Loucy (cell line): ENCODE data around the gene BACH2.
A peak's percentile ranks its signal among the peaks of the same experiment; 100 is the strongest.

Experiments
- H2AFZ ChIP-seq: fragments of 200-600 bp; sonication (generic); 2 replicates; pipeline ENCODE4 v1.6.0; 2016; ENCODE audit warnings: antibody characterized with exemption, mild to moderate bottlenecking, low read length, moderate library complexity
- H3F3A ChIP-seq: fragments of 200-600 bp; 2 replicates; pipeline ENCODE4 v1.6.0; 2016; ENCODE audit warnings: antibody characterized with exemption, low read depth, mild to moderate bottlenecking
- H3K27me3 ChIP-seq: fragments of 200-600 bp; sonication (generic); 2 replicates; pipeline ENCODE4 v1.6.1; 2014; ENCODE audit warnings: low read length, mild to moderate bottlenecking; ENCODE audit not compliant: insufficient read depth, poor library complexity, severe bottlenecking
- H3K36me3 ChIP-seq: fragments of 200-600 bp; sonication (generic); 2 replicates; pipeline ENCODE4 v1.6.1; 2016; ENCODE audit warnings: low read length; ENCODE audit not compliant: insufficient read depth
- H3K4me1 ChIP-seq: fragments of 200-600 bp; sonication (generic); 2 replicates; pipeline ENCODE4 v1.5.1; 2014; ENCODE audit warnings: low read length, mild to moderate bottlenecking; ENCODE audit not compliant: insufficient read depth, poor library complexity, severe bottlenecking
- H3K4me2 ChIP-seq: fragments of 200-600 bp; sonication (generic); 2 replicates; pipeline ENCODE4 v1.6.0; 2014; ENCODE audit warnings: antibody characterized with exemption, low read length, low read depth, mild to moderate bottlenecking; ENCODE audit not compliant: poor library complexity, severe bottlenecking
- H3K4me3 ChIP-seq: fragments of 200-600 bp; sonication (generic); 2 replicates; pipeline ENCODE4 v1.5.1; 2014; ENCODE audit warnings: low read length, mild to moderate bottlenecking, mixed read lengths; ENCODE audit not compliant: poor library complexity, severe bottlenecking
- H3K79me2 ChIP-seq: fragments of 200-600 bp; sonication (generic); 2 replicates; pipeline ENCODE4 v1.6.1; 2014; ENCODE audit warnings: low read length; ENCODE audit not compliant: insufficient read depth
- H3K9ac ChIP-seq: fragments of 200-600 bp; sonication (generic); 2 replicates; pipeline ENCODE4 v1.6.0; 2014; ENCODE audit warnings: mild to moderate bottlenecking, low read depth, low read length, moderate library complexity; ENCODE audit not compliant: poor library complexity, severe bottlenecking
- H3K9me2 ChIP-seq: fragments of 200-600 bp; sonication (generic); replicated peaks from 2 replicates; pipeline ENCODE4 v1.6.1; 2016; ENCODE audit warnings: low read depth, low read length, mixed read lengths
- H3K9me3 ChIP-seq: fragments of 200-600 bp; sonication (generic); 2 replicates; pipeline ENCODE4 v1.6.1; 2014; ENCODE audit warnings: mild to moderate bottlenecking, antibody characterized with exemption, low read length, low read depth; ENCODE audit not compliant: insufficient read depth
- H4K20me1 ChIP-seq: fragments of 200-600 bp; sonication (generic); 2 replicates; pipeline ENCODE4 v1.6.0; 2014; ENCODE audit warnings: antibody characterized with exemption, low read length, mild to moderate bottlenecking; ENCODE audit not compliant: insufficient read depth, poor library complexity, severe bottlenecking
- EZH2phosphoT487 ChIP-seq: fragments of 200-600 bp; IDR thresholded peaks from 2 replicates; pipeline ENCODE4 v1.6.1; 2018; ENCODE audit warnings: antibody characterized with exemption, mild to moderate bottlenecking, moderate library complexity, borderline replicate concordance
- TF ChIP-seq, protein P1 (sequence below): fragments of 200-600 bp; sonication (generic); conservative IDR thresholded peaks from 2 replicates; pipeline ENCODE4 v1.5.1; 2014; ENCODE audit warnings: mild to moderate bottlenecking, antibody characterized with exemption, low read length

Gene BACH2

DNA sequence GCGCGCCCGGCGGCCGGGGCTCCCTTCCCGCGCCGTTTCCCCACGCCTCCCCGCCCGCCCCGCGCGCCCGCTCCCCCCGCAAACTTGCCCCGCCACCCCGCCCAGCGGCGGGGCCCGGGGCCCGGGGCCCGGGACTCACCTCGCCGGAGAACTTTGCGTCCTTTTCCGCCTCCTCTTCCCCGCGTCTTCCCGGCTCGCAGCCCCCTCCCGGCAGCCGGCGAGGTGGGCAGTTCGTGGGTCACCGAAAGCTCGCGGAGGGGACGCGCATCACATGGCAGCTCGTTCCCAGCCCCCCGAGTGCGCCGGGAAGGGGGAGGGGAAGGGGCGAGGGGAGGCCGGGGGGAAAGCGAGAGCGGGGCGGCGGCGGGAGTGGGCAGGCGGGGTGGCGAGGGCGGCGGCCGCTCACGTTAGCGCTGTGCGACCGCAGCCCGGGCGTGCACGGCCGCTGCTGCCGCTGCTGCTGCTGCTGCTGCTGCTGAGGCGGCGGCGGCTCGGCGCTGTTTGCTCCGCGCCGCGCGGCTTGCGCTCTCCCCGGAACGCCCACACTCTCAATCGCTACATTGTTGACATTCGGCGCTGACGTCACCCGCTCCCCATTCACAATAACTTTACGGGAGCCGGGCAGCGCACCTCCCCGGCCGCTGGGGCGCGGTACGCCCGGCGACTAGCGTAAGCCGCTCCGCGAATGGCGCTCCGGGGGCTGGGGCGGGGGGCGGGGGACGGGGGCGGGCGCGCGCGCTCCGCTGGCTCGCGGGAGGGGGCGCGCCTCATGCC, at the start of gene BACH2:
BACH2 (minus strand) TSS at position 503 of the 774 bp plus-strand sequence. CDS start 287,999 bp downstream, outside the sequence.
- H4K20me1 ChIP-seq = no peaks in the 10 kb centered on the region
- H3K9ac ChIP-seq = peak within 1 kb of the TSS; percentile 83
- H3K9me2 ChIP-seq = no peaks in the 10 kb centered on the region
- H3K4me1 ChIP-seq = peaks cover 28% of the 10 kb centered on the region
- H3K4me2 ChIP-seq = peak within 1 kb of the TSS; percentile 93
- H3K36me3 ChIP-seq = no peaks in the 10 kb centered on the region
- H3F3A ChIP-seq = no peaks in the 10 kb centered on the region
- TF ChIP-seq EZH2phosphoT487 = no peak
- TF ChIP-seq, protein P1, sequence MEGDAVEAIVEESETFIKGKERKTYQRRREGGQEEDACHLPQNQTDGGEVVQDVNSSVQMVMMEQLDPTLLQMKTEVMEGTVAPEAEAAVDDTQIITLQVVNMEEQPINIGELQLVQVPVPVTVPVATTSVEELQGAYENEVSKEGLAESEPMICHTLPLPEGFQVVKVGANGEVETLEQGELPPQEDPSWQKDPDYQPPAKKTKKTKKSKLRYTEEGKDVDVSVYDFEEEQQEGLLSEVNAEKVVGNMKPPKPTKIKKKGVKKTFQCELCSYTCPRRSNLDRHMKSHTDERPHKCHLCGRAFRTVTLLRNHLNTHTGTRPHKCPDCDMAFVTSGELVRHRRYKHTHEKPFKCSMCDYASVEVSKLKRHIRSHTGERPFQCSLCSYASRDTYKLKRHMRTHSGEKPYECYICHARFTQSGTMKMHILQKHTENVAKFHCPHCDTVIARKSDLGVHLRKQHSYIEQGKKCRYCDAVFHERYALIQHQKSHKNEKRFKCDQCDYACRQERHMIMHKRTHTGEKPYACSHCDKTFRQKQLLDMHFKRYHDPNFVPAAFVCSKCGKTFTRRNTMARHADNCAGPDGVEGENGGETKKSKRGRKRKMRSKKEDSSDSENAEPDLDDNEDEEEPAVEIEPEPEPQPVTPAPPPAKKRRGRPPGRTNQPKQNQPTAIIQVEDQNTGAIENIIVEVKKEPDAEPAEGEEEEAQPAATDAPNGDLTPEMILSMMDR = no peak
- no peaks in the 10 kb centered on the region for H3K9me3 ChIP-seq
- peak within 1 kb of the TSS; percentile 77 for H3K4me3 ChIP-seq
- H3K27me3 ChIP-seq = no peaks in the 10 kb centered on the region
- H3K79me2 ChIP-seq = peaks cover 46% of the 10 kb centered on the region
- H2AFZ ChIP-seq = peak within 1 kb of the TSS; percentile 67

DNA sequence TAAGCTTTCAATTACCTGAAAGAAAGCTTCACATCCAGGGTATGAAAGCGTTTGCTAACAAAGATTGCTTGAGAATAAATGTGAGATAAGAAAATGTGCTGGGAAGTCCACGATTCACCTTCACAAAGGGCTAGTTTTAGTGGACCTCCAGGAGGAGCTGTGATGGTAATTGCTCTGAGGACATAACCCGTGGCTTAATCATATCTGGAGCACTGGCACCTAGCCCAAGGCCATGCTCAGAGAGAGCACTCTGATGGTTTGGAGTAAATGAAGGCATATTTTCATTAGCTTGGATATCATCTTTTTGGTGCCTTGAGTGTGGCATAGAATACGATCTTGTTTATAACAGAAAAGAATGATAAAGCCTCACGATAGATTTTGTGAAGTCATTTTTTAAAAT, 46.9 kb upstream of the BACH2 start:
- Histone ChIP-seq H4K20me1 (no peaks in the 10 kb centered on the region), H3K9me2 (no peaks in the 10 kb centered on the region), H2AFZ (no peak overlapping the region), H3K4me2 (no peak overlapping the region), H3K9ac (no peak overlapping the region), H3K27me3 (no peaks in the 10 kb centered on the region), H3K4me1 (no peaks in the 10 kb centered on the region), H3K4me3 (no peak overlapping the region), H3F3A (no peaks in the 10 kb centered on the region), H3K79me2 (no peaks in the 10 kb centered on the region), H3K9me3 (no peaks in the 10 kb centered on the region; the same call in 1 of the 2 replicates), H3K36me3 (no peaks in the 10 kb centered on the region)
- TF ChIP-seq, protein P1 = no peak
- TF ChIP-seq EZH2phosphoT487 = no peak

DNA sequence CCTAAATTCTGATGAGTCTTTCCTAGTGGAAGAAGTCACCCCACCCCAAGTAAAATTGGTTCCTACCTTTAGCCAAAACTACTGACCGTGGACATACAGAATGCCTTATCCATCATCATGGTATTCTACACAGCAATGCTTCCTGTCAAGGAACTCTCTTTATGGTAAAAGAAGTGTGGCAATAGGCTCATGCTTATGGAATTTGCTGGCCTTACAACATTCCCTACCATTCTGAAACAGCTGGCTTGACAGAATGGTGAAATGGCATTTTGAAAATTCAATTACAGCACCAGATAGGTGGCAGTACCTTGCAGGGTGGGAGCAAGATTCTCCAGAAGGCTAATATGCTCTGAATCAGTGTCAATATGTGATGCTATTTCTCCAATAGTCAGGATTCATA, 41.8 kb upstream of the BACH2 start:
- Histone ChIP-seq H3K9me2 (no peaks in the 10 kb centered on the region), H2AFZ (no peak overlapping the region), H3K27me3 (no peaks in the 10 kb centered on the region), H3K4me3 (no peak overlapping the region), H4K20me1 (no peaks in the 10 kb centered on the region), H3K36me3 (no peaks in the 10 kb centered on the region), H3K4me2 (no peak overlapping the region), H3K9ac (no peak overlapping the region), H3K9me3 (no peaks in the 10 kb centered on the region; the same call in 1 of the 2 replicates), H3K4me1 (no peaks in the 10 kb centered on the region), H3K79me2 (no peaks in the 10 kb centered on the region), H3F3A (no peaks in the 10 kb centered on the region)
- TF ChIP-seq EZH2phosphoT487 = no peak
- TF ChIP-seq, protein P1 = no peak
